Body of pancreas (tissue), 4 donors: ENCODE data around the gene NF1.

Experiments used
- CTCF ChIP-seq, 7 experiments: fragments of 450-650 bp in 4 of 7; fragments of 200-600 bp in 3 of 7; sonication (generic) in 3 of 7; IDR thresholded peaks; one replicate each; pipeline ENCODE4 v1.5.1; 2016 to 2019; ENCODE audit warnings: antibody characterized with exemption in 7 of 7
- POLR2A ChIP-seq, 3 donors: fragments of 450-650 bp; IDR thresholded peaks; one replicate each; pipeline ENCODE4 v1.6.1; 2016; ENCODE audit warnings: antibody characterized with exemption in 3 of 3, mild to moderate bottlenecking in 2 of 3

GRCh38 chr17:31236712-31237111 is 141.9 kb downstream of the NF1 start:
- no peak for TF ChIP-seq CTCF (IDR thresholded peaks at IDR 0.05)
- TF ChIP-seq POLR2A (IDR thresholded peaks at IDR 0.05), result no peak
